ENCODE results near the gene INTS4. TPM values are rescaled to one million over a fixed set of nuclear protein-coding genes. Genes with fewer than 3 reads are reported as not detected.
A peak's percentile ranks its signal among the peaks of the same experiment; 100 is the strongest.

The INTS4 gene
- total RNA-seq, 1 donor from 2014 or later = 40.9 TPM

DNA sequence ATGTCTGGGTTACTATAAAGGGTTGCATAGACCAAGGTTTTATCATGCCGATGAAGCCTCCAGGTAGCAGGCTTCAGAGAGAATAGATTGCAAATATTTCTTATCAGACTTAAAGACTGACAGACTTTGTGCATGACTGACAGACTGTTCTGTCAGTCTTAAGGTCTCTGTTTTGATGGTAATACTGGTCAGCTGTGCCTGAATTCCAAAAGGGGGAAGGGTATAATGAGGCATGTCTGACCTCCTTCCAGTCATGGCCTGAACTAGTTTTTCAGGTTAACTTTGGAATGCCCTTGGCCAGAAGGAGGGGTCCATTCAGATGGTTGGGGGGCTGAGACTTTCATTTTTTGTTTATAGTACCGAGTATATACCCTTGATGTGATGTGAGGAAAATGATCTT lies 33.3 kb upstream of the INTS4 start:
- no peak for DNase-seq (ENCODE audit: low spot score)
- TF ChIP-seq, protein P1, sequence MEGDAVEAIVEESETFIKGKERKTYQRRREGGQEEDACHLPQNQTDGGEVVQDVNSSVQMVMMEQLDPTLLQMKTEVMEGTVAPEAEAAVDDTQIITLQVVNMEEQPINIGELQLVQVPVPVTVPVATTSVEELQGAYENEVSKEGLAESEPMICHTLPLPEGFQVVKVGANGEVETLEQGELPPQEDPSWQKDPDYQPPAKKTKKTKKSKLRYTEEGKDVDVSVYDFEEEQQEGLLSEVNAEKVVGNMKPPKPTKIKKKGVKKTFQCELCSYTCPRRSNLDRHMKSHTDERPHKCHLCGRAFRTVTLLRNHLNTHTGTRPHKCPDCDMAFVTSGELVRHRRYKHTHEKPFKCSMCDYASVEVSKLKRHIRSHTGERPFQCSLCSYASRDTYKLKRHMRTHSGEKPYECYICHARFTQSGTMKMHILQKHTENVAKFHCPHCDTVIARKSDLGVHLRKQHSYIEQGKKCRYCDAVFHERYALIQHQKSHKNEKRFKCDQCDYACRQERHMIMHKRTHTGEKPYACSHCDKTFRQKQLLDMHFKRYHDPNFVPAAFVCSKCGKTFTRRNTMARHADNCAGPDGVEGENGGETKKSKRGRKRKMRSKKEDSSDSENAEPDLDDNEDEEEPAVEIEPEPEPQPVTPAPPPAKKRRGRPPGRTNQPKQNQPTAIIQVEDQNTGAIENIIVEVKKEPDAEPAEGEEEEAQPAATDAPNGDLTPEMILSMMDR (IDR thresholded peaks at IDR 0.05; ENCODE audit: unreplicated experiment) = no peak
- H3K4me1 Mint-ChIP-seq (ENCODE audit: unreplicated experiment) = peaks cover 9% of the 10 kb centered on the region
- peaks cover 4% of the 10 kb centered on the region for H3K27me3 Mint-ChIP-seq (ENCODE audit: unreplicated experiment)
- H3K4me3 Mint-ChIP-seq (ENCODE audit: unreplicated experiment) = no peak overlapping the region
- H3K9me3 Mint-ChIP-seq (ENCODE audit: unreplicated experiment) = no peaks in the 10 kb centered on the region
- H3K27ac Mint-ChIP-seq (ENCODE audit: unreplicated experiment) = no peak overlapping the region
- H3K36me3 Mint-ChIP-seq (ENCODE audit: low read depth, unreplicated experiment) = no peaks in the 10 kb centered on the region

DNA sequence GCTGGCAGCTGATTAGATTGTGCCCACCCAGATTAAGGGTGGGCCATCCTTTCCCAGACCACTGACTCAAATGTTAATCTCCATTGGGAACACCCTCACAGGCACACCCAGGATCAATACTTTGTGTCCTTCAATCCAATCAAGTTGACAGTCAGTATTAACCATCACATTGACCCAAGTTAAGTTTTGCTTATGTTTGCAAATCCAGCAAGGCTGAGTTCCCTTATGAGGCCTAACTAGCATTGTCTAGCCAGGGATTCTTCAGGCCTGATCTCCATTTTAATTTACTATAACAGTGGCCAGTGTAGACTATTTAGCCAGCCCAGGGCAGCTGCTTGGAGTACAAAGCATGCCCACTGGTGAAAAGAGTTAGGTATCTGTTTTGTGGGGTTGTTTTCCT lies 30.9 kb upstream of the INTS4 start:
- no peak for DNase-seq (ENCODE audit: low spot score)
- TF ChIP-seq, protein P1 (IDR thresholded peaks at IDR 0.05; ENCODE audit: unreplicated experiment) = no peak
- no peak overlapping the region for H3K4me3 Mint-ChIP-seq (ENCODE audit: unreplicated experiment)
- H3K9me3 Mint-ChIP-seq (ENCODE audit: unreplicated experiment) = no peaks in the 10 kb centered on the region
- peaks cover 7% of the 10 kb centered on the region for H3K4me1 Mint-ChIP-seq (ENCODE audit: unreplicated experiment)
- no peaks in the 10 kb centered on the region for H3K36me3 Mint-ChIP-seq (ENCODE audit: low read depth, unreplicated experiment)
- no peak overlapping the region for H3K27ac Mint-ChIP-seq (ENCODE audit: unreplicated experiment)
- peaks cover 7% of the 10 kb centered on the region for H3K27me3 Mint-ChIP-seq (ENCODE audit: unreplicated experiment)

DNA sequence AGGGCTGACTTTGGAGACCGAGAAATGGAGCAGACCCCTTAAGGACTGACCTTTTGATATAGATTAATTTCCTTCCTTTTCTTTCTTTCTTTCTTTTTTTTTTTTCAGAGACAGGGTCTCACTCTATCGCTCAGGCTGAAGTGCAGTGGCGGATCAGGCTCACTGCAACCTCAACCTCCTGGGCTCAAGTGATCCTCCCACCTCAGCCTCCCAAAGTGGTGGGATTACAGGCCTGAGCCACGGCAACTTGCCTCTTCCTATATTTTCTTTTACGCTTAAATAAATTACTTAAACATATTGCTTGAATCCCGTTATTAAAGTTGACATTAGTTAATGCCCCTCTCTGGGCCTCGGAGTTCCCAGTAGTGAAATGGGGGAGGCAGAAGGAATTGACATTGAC lies 29.0 kb upstream of the INTS4 start:
- Mint-ChIP-seq H3K36me3 (ENCODE audit: low read depth, unreplicated experiment) (no peaks in the 10 kb centered on the region), H3K27me3 (ENCODE audit: unreplicated experiment) (peaks cover 7% of the 10 kb centered on the region), H3K4me3 (ENCODE audit: unreplicated experiment) (no peak overlapping the region), H3K9me3 (ENCODE audit: unreplicated experiment) (no peaks in the 10 kb centered on the region), H3K27ac (ENCODE audit: unreplicated experiment) (no peak overlapping the region), H3K4me1 (ENCODE audit: unreplicated experiment) (peaks cover 3% of the 10 kb centered on the region)
- DNase-seq (ENCODE audit: low spot score) = no peak
- TF ChIP-seq, protein P1 (IDR thresholded peaks at IDR 0.05; ENCODE audit: unreplicated experiment) = no peak

DNA sequence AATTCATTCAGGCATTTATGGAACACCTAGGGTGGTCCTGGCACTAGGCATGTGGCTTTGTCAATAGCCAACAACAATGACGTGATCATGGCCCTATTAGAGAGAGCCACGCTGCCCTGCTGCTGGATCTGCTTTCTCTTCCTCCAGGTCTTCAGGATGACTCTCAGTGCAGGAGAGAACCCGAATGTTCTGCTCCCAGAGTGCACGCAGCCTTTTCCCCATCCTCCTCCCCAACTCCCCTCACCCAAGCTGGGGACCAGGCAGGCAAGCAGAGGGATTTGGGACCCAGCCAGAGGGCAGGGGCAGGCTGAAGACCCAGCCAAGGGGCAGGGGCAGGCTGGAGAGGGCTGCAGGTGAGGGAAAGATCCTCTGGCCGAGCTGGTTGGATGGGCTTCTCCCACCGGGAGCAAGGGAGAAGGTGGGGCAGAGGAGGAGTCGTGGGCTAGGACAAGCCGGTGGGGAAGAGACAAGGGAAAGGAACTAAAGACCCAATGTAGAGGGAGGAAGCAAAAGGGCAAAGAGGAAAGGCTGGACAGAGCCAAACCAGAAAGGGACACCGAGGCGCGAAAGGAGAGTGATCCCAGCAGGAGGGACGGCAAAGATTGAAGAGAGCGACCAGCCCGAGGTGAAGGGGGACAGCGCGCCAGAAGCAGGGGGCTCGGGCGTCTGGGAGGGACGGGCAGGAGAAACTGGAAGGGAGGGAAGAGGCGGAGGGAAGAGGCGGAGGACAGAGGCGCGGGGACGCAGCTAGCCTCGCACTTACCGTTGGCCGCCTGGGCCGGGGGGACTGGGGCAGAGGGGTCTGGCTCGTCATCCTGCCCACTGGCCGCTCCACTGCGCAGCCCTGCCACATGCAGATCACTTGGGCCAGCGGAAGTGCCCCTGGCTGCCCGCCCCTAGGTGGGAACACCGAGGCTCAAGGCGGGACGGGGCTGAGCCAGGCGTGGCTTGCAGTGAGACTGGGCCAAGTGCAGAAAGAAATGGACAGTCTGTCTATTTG lies 28.2 kb upstream of the INTS4 start, which contains the start of gene KCTD14:
KCTD14 (minus strand) TSS at position 880 of the 1,000 bp plus-strand sequence; CDS start at position 853, 27 bp downstream.
- Mint-ChIP-seq H3K4me3 (ENCODE audit: unreplicated experiment) (peak within 1 kb of the TSS; percentile 81), H3K9me3 (ENCODE audit: unreplicated experiment) (no peaks in the 10 kb centered on the region), H3K27me3 (ENCODE audit: unreplicated experiment) (peaks cover 7% of the 10 kb centered on the region), H3K4me1 (ENCODE audit: unreplicated experiment) (peaks cover 3% of the 10 kb centered on the region), H3K36me3 (ENCODE audit: low read depth, unreplicated experiment) (no peaks in the 10 kb centered on the region), H3K27ac (ENCODE audit: unreplicated experiment) (no peak within 1 kb of the TSS)
- peak; percentile 37 for DNase-seq (ENCODE audit: low spot score)
- TF ChIP-seq, protein P1 (IDR thresholded peaks at IDR 0.05; ENCODE audit: unreplicated experiment) = no peak

DNA sequence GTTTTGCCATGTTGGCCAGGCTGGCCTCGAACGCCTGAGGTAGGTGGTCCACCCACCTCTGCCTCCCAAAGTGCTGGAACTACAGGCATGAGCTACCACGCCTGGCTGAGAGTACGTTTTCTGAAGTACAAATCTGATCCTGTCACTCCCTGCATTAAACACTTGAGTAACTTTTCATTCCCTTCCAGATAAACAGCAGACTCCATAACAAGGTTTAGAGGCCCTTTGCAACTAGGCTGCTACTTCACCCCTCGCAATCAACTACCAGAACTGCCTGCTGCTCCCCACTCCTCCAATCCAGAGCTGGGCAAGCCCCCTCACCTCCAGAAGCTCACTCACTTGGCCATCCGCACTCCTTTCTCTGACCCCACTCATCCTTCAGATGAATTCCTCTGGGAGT lies 27.1 kb upstream of the INTS4 start:
- H3K36me3 Mint-ChIP-seq (ENCODE audit: low read depth, unreplicated experiment) = no peaks in the 10 kb centered on the region
- TF ChIP-seq, protein P1 (IDR thresholded peaks at IDR 0.05; ENCODE audit: unreplicated experiment) = no peak
- peaks cover 7% of the 10 kb centered on the region for H3K27me3 Mint-ChIP-seq (ENCODE audit: unreplicated experiment)
- H3K9me3 Mint-ChIP-seq (ENCODE audit: unreplicated experiment) = no peaks in the 10 kb centered on the region
- no peak overlapping the region for H3K4me3 Mint-ChIP-seq (ENCODE audit: unreplicated experiment)
- peaks cover 3% of the 10 kb centered on the region for H3K4me1 Mint-ChIP-seq (ENCODE audit: unreplicated experiment)
- no peak for DNase-seq (ENCODE audit: low spot score)
- no peak overlapping the region for H3K27ac Mint-ChIP-seq (ENCODE audit: unreplicated experiment)
